Mesendoderm (in vitro differentiated cells): Measurements from ENCODE around the gene GALE.
"Not testable (repeated sequence)": the region's sequence is repeated elsewhere in the genome, so short reads cannot be mapped to it uniquely, and the experiment has no call there.

Source experiments
- DNase-seq: peaks from one replicate; pipeline ENCODE4 v3.0.0; 2013
- H2AK5ac ChIP-seq: 2 replicates; pipeline ENCODE4 v1.6.1; 2013; ENCODE audit warnings: low read length, inconsistent platforms
- H2BK120ac ChIP-seq: 2 replicates; pipeline ENCODE4 v1.6.1; 2013; ENCODE audit warnings: low read depth, mild to moderate bottlenecking, low read length, moderate library complexity, mixed read lengths
- H2BK15ac ChIP-seq: replicated peaks from 2 replicates; pipeline ENCODE4 v1.6.1; 2013; ENCODE audit warnings: low read depth, mild to moderate bottlenecking, moderate library complexity
- H2BK5ac ChIP-seq: 2 replicates; pipeline ENCODE4 v1.6.1; 2013; ENCODE audit warnings: low read length, inconsistent platforms
- H3K18ac ChIP-seq: 2 replicates; pipeline ENCODE4 v1.6.1; 2013; ENCODE audit warnings: mild to moderate bottlenecking, low read length, mixed read lengths
- H3K23ac ChIP-seq: one replicate; pipeline ENCODE4 v1.6.1; 2013; ENCODE audit warnings: low read length
- H3K27ac ChIP-seq: 2 replicates; pipeline ENCODE4 v1.5.1; 2013; ENCODE audit warnings: low read depth, mild to moderate bottlenecking, inconsistent platforms, low read length, moderate library complexity
- H3K27me3 ChIP-seq: 2 replicates; pipeline ENCODE4 v1.6.1; 2013; ENCODE audit warnings: low read length, control low read depth, mild to moderate bottlenecking, inconsistent platforms; ENCODE audit not compliant: insufficient read depth, poor library complexity
- H3K36me3 ChIP-seq: 2 replicates; pipeline ENCODE4 v1.6.1; 2013; ENCODE audit warnings: low read length, inconsistent platforms; ENCODE audit not compliant: control insufficient read depth, insufficient read depth
- H3K4ac ChIP-seq: one replicate; pipeline ENCODE4 v1.6.1; 2013; ENCODE audit warnings: low read depth, mild to moderate bottlenecking, low read length, moderate library complexity
- H3K4me1 ChIP-seq: 2 replicates; pipeline ENCODE4 v1.6.1; 2013; ENCODE audit warnings: low read depth, low read length, inconsistent platforms; ENCODE audit not compliant: control insufficient read depth
- H3K4me2 ChIP-seq: 2 replicates; pipeline ENCODE4 v1.6.1; 2013; ENCODE audit warnings: low read length
- H3K4me3 ChIP-seq: 2 replicates; pipeline ENCODE4 v1.5.1; 2013; ENCODE audit warnings: mild to moderate bottlenecking, low read length
- H3K56ac ChIP-seq: one replicate; pipeline ENCODE4 v1.6.1; 2013; ENCODE audit warnings: low read length
- H3K79me1 ChIP-seq: 2 replicates; pipeline ENCODE4 v1.6.1; 2013; ENCODE audit warnings: low read length, inconsistent platforms
- H3K79me2 ChIP-seq: 2 replicates; pipeline ENCODE4 v1.6.1; 2013; ENCODE audit warnings: mild to moderate bottlenecking, low read length; ENCODE audit not compliant: control insufficient read depth, insufficient read depth
- H3K9ac ChIP-seq: 2 replicates; pipeline ENCODE4 v1.6.1; 2013; ENCODE audit warnings: low read length, inconsistent platforms
- H4K5ac ChIP-seq: one replicate; pipeline ENCODE4 v1.6.1; 2013; ENCODE audit warnings: low read length
- H4K8ac ChIP-seq: one replicate; pipeline ENCODE4 v1.6.1; 2013; ENCODE audit warnings: low read depth, mild to moderate bottlenecking, control low read depth, low read length, moderate library complexity
- WGBS: extraction: QIAGEN DNeasy Blood & Tissue Kit; methylation state at CpG from one replicate; pipeline ENCODE4 v1.1.7; 2013; ENCODE audit warnings: low lambda C conversion rate, missing lambda C conversion rate; ENCODE audit not compliant: insufficient coverage; ENCODE audit errors: extremely low coverage; 5-methylcytosine and 5-hydroxymethylcytosine counted together

The GALE gene

GRCh38 chr1:23806280-23806679 is 5.7 kb upstream of the GALE start:
- H3K4me1 ChIP-seq = no peaks in the 10 kb centered on the region
- H3K79me2 ChIP-seq = no peaks in the 10 kb centered on the region
- no peak overlapping the region for H2AK5ac ChIP-seq
- no peak overlapping the region for H3K56ac ChIP-seq
- H2BK15ac ChIP-seq = no peak overlapping the region
- H4K5ac ChIP-seq = no peak overlapping the region
- WGBS = no CpG with 5 or more reads among the region's 6 CpGs
- H3K9ac ChIP-seq = no peak overlapping the region
- H3K4ac ChIP-seq = no peak overlapping the region
- no peak overlapping the region for H3K23ac ChIP-seq
- H3K36me3 ChIP-seq = no peaks in the 10 kb centered on the region
- H2BK5ac ChIP-seq = no peak overlapping the region
- no peak overlapping the region for H3K4me3 ChIP-seq
- H2BK120ac ChIP-seq = no peak overlapping the region
- DNase-seq = no peak
- no peaks in the 10 kb centered on the region for H3K79me1 ChIP-seq
- no peak overlapping the region for H3K27ac ChIP-seq
- H3K18ac ChIP-seq = no peak overlapping the region
- no peak overlapping the region for H4K8ac ChIP-seq
- no peak overlapping the region for H3K4me2 ChIP-seq
- H3K27me3 ChIP-seq = no peaks in the 10 kb centered on the region

GRCh38 chr1:23805025-23805424 is 4.5 kb upstream of the GALE start:
- no peaks in the 10 kb centered on the region for H3K27me3 ChIP-seq
- H2BK15ac ChIP-seq = no peak overlapping the region
- H3K18ac ChIP-seq = no peak overlapping the region
- H3K36me3 ChIP-seq = no peaks in the 10 kb centered on the region
- H3K56ac ChIP-seq = no peak overlapping the region
- H3K27ac ChIP-seq = no peak overlapping the region
- no peak overlapping the region for H3K23ac ChIP-seq
- no CpG with 5 or more reads among the region's 2 CpGs for WGBS
- no peak overlapping the region for H3K4ac ChIP-seq
- H3K9ac ChIP-seq = no peak overlapping the region
- H4K8ac ChIP-seq = no peak overlapping the region
- no peak overlapping the region for H2BK120ac ChIP-seq
- H3K79me2 ChIP-seq = no peaks in the 10 kb centered on the region
- no peaks in the 10 kb centered on the region for H3K79me1 ChIP-seq
- H3K4me3 ChIP-seq = no peak overlapping the region
- H3K4me2 ChIP-seq = no peak overlapping the region
- no peak overlapping the region for H4K5ac ChIP-seq
- H2AK5ac ChIP-seq = no peak overlapping the region
- H2BK5ac ChIP-seq = no peak overlapping the region
- H3K4me1 ChIP-seq = no peaks in the 10 kb centered on the region
- no peak for DNase-seq

- H3K79me1 ChIP-seq = no peaks in the 10 kb centered on the region
- H3K4me1 ChIP-seq = no peaks in the 10 kb centered on the region
- no peak for DNase-seq
Observed at GRCh38 chr1:23804183-23804835, 3.8 kb upstream of the GALE start.

GRCh38 chr1:23803674-23804073 is 3.1 kb upstream of the GALE start:
- Histone ChIP-seq H3K4me3 (no peak overlapping the region), H3K36me3 (no peaks in the 10 kb centered on the region), H3K23ac (no peak overlapping the region), H3K4ac (no peak overlapping the region), H3K4me2 (no peak overlapping the region), H3K9ac (no peak overlapping the region), H3K79me2 (no peaks in the 10 kb centered on the region), H3K79me1 (no peaks in the 10 kb centered on the region), H2AK5ac (no peak overlapping the region), H3K27me3 (no peaks in the 10 kb centered on the region), H4K8ac (no peak overlapping the region), H2BK5ac (no peak overlapping the region), H2BK15ac (no peak overlapping the region), H3K27ac (no peak overlapping the region), H3K18ac (no peak overlapping the region), H3K4me1 (peaks cover 1% of the 10 kb centered on the region), H3K56ac (no peak overlapping the region), H4K5ac (no peak overlapping the region), H2BK120ac (no peak overlapping the region)
- no CpG with 5 or more reads among the region's 5 CpGs for WGBS
- DNase-seq = no peak

More at GRCh38 chr1:23804183-23804835, 3.8 kb upstream of the GALE start:
- Histone ChIP-seq H3K4me2 (no peak overlapping the region), H2BK5ac (no peak overlapping the region), H2BK120ac (no peak overlapping the region), H3K27ac (no peak overlapping the region), H4K8ac (no peak overlapping the region), H3K9ac (no peak overlapping the region), H3K18ac (no peak overlapping the region), H3K23ac (no peak overlapping the region), H3K56ac (no peak overlapping the region), H2BK15ac (no peak overlapping the region), H3K27me3 (no peaks in the 10 kb centered on the region), H3K4ac (no peak overlapping the region), H3K4me3 (no peak overlapping the region), H3K36me3 (no peaks in the 10 kb centered on the region), H2AK5ac (no peak overlapping the region), H3K79me2 (no peaks in the 10 kb centered on the region), H4K5ac (no peak overlapping the region)
- no CpG with 5 or more reads among the region's 7 CpGs for WGBS

- WGBS = no CpG with 5 or more reads among the region's 7 CpGs
- H3K4ac ChIP-seq, H3K36me3 ChIP-seq, H3K4me3 ChIP-seq, H2BK120ac ChIP-seq, H4K5ac ChIP-seq, H3K23ac ChIP-seq, H4K8ac ChIP-seq, H3K18ac ChIP-seq, H2AK5ac ChIP-seq, DNase-seq, H3K9ac ChIP-seq, H3K4me2 ChIP-seq, H2BK15ac ChIP-seq, H3K27ac ChIP-seq, H3K27me3 ChIP-seq, H3K56ac ChIP-seq, H3K79me2 ChIP-seq, H2BK5ac ChIP-seq, H3K4me1 ChIP-seq, H3K79me1 ChIP-seq: not testable (repeated sequence)
Observed at GRCh38 chr1:23802809-23803342, 2.3 kb upstream of the GALE start.

GRCh38 chr1:23801876-23802275 is 1.3 kb upstream of the GALE start:
- Histone ChIP-seq H3K4ac (no peak overlapping the region), H3K23ac (no peak overlapping the region), H2BK5ac (no peak overlapping the region), H3K36me3 (peaks cover 2% of the 10 kb centered on the region), H3K56ac (peak overlapping the region; percentile 25), H3K27ac (no peak overlapping the region), H3K79me1 (no peaks in the 10 kb centered on the region), H3K9ac (no peak overlapping the region), H4K5ac (no peak overlapping the region), H3K4me2 (no peak overlapping the region), H2AK5ac (no peak overlapping the region), H3K4me3 (no peak overlapping the region), H3K18ac (no peak overlapping the region), H2BK15ac (no peak overlapping the region), H3K4me1 (peaks cover 1% of the 10 kb centered on the region), H3K27me3 (no peaks in the 10 kb centered on the region), H2BK120ac (no peak overlapping the region), H3K79me2 (no peaks in the 10 kb centered on the region), H4K8ac (no peak overlapping the region)
- no peak for DNase-seq
- WGBS = no CpG with 5 or more reads among the region's 10 CpGs
